BLaER1 (cell line): ENCODE data around the gene INSC.

Experiments used
- H3K27ac ChIP-seq: shearing (Covaris generic); formaldehyde crosslinking; 2 replicates; pipeline ENCODE4 v1.8.1; 2022
- H3K27me3 ChIP-seq: shearing (Covaris generic); formaldehyde crosslinking; 2 replicates; pipeline ENCODE4 v1.8.1; 2022
- H3K36me3 ChIP-seq: shearing (Covaris generic); formaldehyde crosslinking; 2 replicates; pipeline ENCODE4 v1.8.1; 2022
- H3K4me1 ChIP-seq: shearing (Covaris generic); formaldehyde crosslinking; 2 replicates; pipeline ENCODE4 v1.8.1; 2022
- H3K4me2 ChIP-seq: shearing (Covaris generic); formaldehyde crosslinking; 2 replicates; pipeline ENCODE4 v1.8.1; 2022
- H3K4me3 ChIP-seq: shearing (Covaris generic); formaldehyde crosslinking; 2 replicates; pipeline ENCODE4 v1.8.1; 2022
- H3K9ac ChIP-seq: shearing (Covaris generic); formaldehyde crosslinking; 2 replicates; pipeline ENCODE4 v1.8.1; 2022
- H3K9me3 ChIP-seq: shearing (Covaris generic); formaldehyde crosslinking; 2 replicates; pipeline ENCODE4 v1.8.1; 2022
- H4K20me1 ChIP-seq: shearing (Covaris generic); formaldehyde crosslinking; 2 replicates; pipeline ENCODE4 v1.8.1; 2022
- Cebpa-rat ChIP-seq: shearing (Covaris generic); IDR thresholded peaks from 2 replicates; pipeline ENCODE4 v1.8.1; 2022

The INSC gene

DNA sequence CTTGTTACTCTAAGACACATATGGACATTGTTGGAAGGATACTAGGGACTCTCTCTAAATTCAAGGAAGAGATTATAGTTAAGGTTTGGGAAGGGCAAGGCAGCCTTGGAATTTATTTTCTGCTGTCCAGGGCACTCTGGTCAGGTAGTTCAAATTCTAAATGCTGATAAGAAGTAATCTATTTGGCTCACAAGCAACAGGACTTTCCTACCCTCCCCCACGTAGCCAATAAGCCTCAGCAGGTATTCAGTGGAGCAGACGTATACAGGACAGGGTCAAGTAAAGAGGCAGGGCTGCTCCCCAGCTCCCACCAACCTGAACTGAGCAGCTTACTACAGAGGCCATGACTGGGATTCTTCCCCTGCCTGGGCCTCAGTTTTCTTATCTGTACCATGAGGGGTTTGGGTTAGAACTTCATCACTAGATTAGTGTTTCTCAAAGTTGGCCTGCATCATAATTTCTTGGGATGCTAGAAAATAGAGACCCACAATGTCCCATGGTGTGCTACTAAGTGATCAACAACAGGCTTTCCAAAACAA lies 6.1 kb upstream of the INSC start:
- TF ChIP-seq Cebpa-rat = no peak
- Histone ChIP-seq H3K4me1 (peaks cover 84% of the 10 kb centered on the region), H3K27me3 (no peaks in the 10 kb centered on the region), H3K4me2 (peak overlapping the region; percentile 97), H3K9me3 (peaks cover 12% of the 10 kb centered on the region; the same call in 1 of the 2 replicates), H4K20me1 (no peaks in the 10 kb centered on the region), H3K9ac (no peak overlapping the region), H3K4me3 (no peak overlapping the region), H3K36me3 (no peaks in the 10 kb centered on the region), H3K27ac (peak overlapping the region; percentile 38)

GRCh38 chr11:15109602-15110001 lies 5.1 kb upstream of the INSC start:
- no peaks in the 10 kb centered on the region for H3K27me3 ChIP-seq
- no peak overlapping the region for H3K4me3 ChIP-seq
- peak overlapping the region; percentile 97 for H3K4me2 ChIP-seq
- no peaks in the 10 kb centered on the region for H3K36me3 ChIP-seq
- no peak overlapping the region for H3K9ac ChIP-seq
- H3K27ac ChIP-seq = peak overlapping the region; percentile 86; the same call in 1 of the 2 replicates
- no peaks in the 10 kb centered on the region for H4K20me1 ChIP-seq
- H3K9me3 ChIP-seq = peaks cover 5% of the 10 kb centered on the region; the same call in 1 of the 2 replicates
- peaks cover 93% of the 10 kb centered on the region for H3K4me1 ChIP-seq
- TF ChIP-seq Cebpa-rat = no peak

GRCh38 chr11:15111215-15111614 lies 3.5 kb upstream of the INSC start:
- H4K20me1 ChIP-seq = no peaks in the 10 kb centered on the region
- H3K36me3 ChIP-seq = no peaks in the 10 kb centered on the region
- no peak for TF ChIP-seq Cebpa-rat
- H3K4me2 ChIP-seq = peak overlapping the region; percentile 97
- peak overlapping the region; percentile 11; the same call in 1 of the 2 replicates for H3K9ac ChIP-seq
- H3K4me1 ChIP-seq = peaks cover 99% of the 10 kb centered on the region
- peak overlapping the region; percentile 86 for H3K27ac ChIP-seq
- H3K9me3 ChIP-seq = no peaks in the 10 kb centered on the region
- peak overlapping the region; percentile 15; the same call in 1 of the 2 replicates for H3K4me3 ChIP-seq
- H3K27me3 ChIP-seq = no peaks in the 10 kb centered on the region

DNA sequence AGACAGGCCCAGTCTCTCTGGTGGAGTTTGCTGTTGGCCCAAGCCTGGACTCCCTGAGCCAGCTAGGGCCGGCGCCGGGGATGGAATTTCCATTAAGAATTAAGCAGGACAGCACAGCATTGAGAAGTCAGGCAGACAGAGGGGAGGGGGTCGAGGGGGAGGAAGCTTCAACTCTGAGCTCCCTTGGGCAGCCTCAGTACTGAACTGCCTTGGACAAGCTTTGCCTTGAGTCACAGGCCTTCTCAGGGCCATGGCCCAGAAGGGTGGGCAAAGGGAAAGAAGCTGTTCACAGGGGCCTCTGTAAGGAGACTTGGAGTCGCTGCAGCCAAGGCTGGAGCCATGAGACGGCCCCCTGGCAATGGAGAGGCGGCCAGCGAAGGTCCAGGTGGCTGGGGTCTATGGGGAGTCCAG lies 2.6 kb upstream of the INSC start:
- no peak for TF ChIP-seq Cebpa-rat
- Histone ChIP-seq H3K4me3 (no peak overlapping the region), H3K36me3 (no peaks in the 10 kb centered on the region), H3K27ac (peak overlapping the region; percentile 86), H3K9me3 (no peaks in the 10 kb centered on the region), H3K4me2 (peak overlapping the region; percentile 97), H3K9ac (peak overlapping the region; percentile 43; the same call in 1 of the 2 replicates), H4K20me1 (no peaks in the 10 kb centered on the region), H3K27me3 (no peaks in the 10 kb centered on the region), H3K4me1 (peaks cover 94% of the 10 kb centered on the region)

GRCh38 chr11:15113381-15113780 lies 1.3 kb upstream of the INSC start:
- no peaks in the 10 kb centered on the region for H3K9me3 ChIP-seq
- peaks cover 94% of the 10 kb centered on the region for H3K4me1 ChIP-seq
- peak overlapping the region; percentile 86 for H3K27ac ChIP-seq
- TF ChIP-seq Cebpa-rat = 0 out of 2 replicates have a peak, but pooled peaks have one; percentile 53
- no peaks in the 10 kb centered on the region for H3K36me3 ChIP-seq
- H4K20me1 ChIP-seq = no peaks in the 10 kb centered on the region
- H3K27me3 ChIP-seq = no peaks in the 10 kb centered on the region
- peak overlapping the region; percentile 59; the same call in 1 of the 2 replicates for H3K9ac ChIP-seq
- H3K4me2 ChIP-seq = peak overlapping the region; percentile 97
- no peak overlapping the region for H3K4me3 ChIP-seq

DNA sequence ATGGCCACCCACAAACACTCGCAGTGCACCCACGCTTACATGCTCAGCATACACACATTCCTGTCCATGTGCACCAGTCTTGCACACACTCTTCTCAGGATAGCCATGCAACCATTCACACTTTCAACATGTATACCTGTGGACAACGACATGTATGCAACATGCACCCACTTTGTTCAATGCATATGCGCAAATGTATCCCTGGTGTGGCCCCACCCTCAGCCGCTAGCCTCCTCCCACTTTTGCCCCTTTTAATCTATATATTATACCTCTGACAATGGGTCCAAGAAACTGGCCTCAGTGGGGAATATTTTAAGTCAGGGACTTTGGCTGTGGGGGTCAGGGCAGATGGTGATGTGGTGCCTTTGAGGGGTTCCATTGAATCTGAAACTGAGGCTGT lies 963 bp downstream of the INSC start:
- no peak for TF ChIP-seq Cebpa-rat
- Histone ChIP-seq H3K4me1 (peaks cover 90% of the 10 kb centered on the region), H3K36me3 (no peaks in the 10 kb centered on the region), H4K20me1 (no peaks in the 10 kb centered on the region), H3K9ac (no peak overlapping the region), H3K27me3 (no peaks in the 10 kb centered on the region), H3K4me3 (no peak overlapping the region), H3K9me3 (no peaks in the 10 kb centered on the region), H3K4me2 (peak overlapping the region; percentile 97), H3K27ac (no peak overlapping the region; the same call in 1 of the 2 replicates)

DNA sequence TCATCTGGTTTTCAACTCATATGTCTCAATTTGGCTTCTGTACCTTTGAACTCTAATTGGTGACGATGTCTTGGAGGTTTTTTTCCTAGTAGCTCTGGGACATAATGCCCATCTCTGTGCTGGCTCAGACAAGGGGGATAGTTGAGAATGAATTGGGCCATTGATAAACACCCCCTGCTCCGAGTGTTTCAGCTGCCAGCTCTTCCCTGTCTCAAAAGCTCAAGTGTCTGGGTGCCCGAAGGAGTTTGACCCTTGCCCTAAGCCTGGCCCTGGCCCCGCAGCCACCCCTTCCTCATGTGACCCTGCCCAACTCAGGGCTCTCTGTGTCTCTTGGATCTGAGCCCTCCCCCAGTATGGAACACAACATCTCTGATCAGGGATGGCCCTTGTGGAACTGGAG lies 3.0 kb downstream of the INSC start:
- TF ChIP-seq Cebpa-rat = no peak
- H3K4me1 ChIP-seq = peaks cover 70% of the 10 kb centered on the region
- 0 out of 2 replicates have a peak overlapping the region, but pooled peaks have one; percentile 37 for H3K27ac ChIP-seq
- H3K36me3 ChIP-seq = no peaks in the 10 kb centered on the region
- H3K4me2 ChIP-seq = peak overlapping the region; percentile 60
- H3K4me3 ChIP-seq = no peak overlapping the region
- H3K9ac ChIP-seq = no peak overlapping the region
- H3K9me3 ChIP-seq = no peaks in the 10 kb centered on the region
- no peaks in the 10 kb centered on the region for H4K20me1 ChIP-seq
- no peaks in the 10 kb centered on the region for H3K27me3 ChIP-seq

- TF ChIP-seq Cebpa-rat = no peak
- Histone ChIP-seq H3K36me3 (no peaks in the 10 kb centered on the region), H3K4me3 (no peak overlapping the region), H3K4me2 (peak overlapping the region; percentile 60), H3K9me3 (no peaks in the 10 kb centered on the region), H3K27me3 (no peaks in the 10 kb centered on the region), H3K27ac (peak overlapping the region; percentile 37), H3K4me1 (peaks cover 63% of the 10 kb centered on the region), H3K9ac (no peak overlapping the region), H4K20me1 (no peaks in the 10 kb centered on the region)
Measured at GRCh38 chr11:15118431-15118830, 3.7 kb downstream of the INSC start.

GRCh38 chr11:15119352-15119751 lies 4.6 kb downstream of the INSC start:
- peaks cover 54% of the 10 kb centered on the region for H3K4me1 ChIP-seq
- H3K36me3 ChIP-seq = no peaks in the 10 kb centered on the region
- H4K20me1 ChIP-seq = no peaks in the 10 kb centered on the region
- no peaks in the 10 kb centered on the region for H3K27me3 ChIP-seq
- H3K27ac ChIP-seq = peak overlapping the region; percentile 37; the same call in 1 of the 2 replicates
- H3K9ac ChIP-seq = no peak overlapping the region
- H3K9me3 ChIP-seq = no peaks in the 10 kb centered on the region
- no peak overlapping the region for H3K4me3 ChIP-seq
- peak overlapping the region; percentile 60 for H3K4me2 ChIP-seq
- TF ChIP-seq Cebpa-rat = no peak

- Histone ChIP-seq H3K27ac (no peak overlapping the region), H3K4me1 (peaks cover 50% of the 10 kb centered on the region), H3K4me2 (no peak overlapping the region), H4K20me1 (no peaks in the 10 kb centered on the region), H3K9me3 (no peaks in the 10 kb centered on the region), H3K27me3 (no peaks in the 10 kb centered on the region), H3K4me3 (no peak overlapping the region), H3K36me3 (no peaks in the 10 kb centered on the region), H3K9ac (no peak overlapping the region)
- no peak for TF ChIP-seq Cebpa-rat
Measured at GRCh38 chr11:15119826-15120225, 5.1 kb downstream of the INSC start.
